ENCODE results near the gene TRIM67.
"Not testable (repeated sequence)": the region's sequence is repeated elsewhere in the genome, so short reads cannot be mapped to it uniquely, and the experiment has no call there.

The TRIM67 gene

DNA sequence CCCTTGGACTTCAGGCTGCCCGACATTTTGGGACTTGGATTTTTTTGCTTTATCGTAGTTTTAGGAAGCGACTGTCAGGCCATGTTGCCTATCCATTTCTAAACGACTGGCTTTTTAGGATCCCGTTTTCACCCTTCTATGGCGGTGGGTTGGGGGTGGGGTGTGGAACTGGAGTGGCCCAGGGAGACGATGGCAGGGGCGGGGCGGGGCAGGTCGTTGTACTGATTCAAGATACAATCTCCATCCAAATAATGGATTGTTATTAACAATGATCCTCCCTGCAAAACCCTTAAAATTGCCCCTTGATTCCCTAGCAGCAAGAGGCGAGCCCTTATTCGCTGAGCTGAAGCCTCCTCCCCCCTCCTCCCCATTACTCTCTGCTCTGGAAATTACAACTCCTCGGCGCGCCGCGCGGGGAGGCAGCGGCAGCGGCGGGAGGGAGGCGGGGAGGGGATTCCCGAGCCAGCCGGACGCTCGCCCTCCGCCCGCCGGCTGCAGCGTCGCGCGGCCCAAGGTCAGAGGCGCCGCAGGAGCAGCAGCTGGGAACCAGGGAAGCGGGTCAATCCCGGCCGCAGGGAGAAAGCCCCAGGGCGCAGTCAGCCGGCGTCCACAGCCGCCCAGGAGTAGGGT, at the start of gene TRIM67:
Gene TRIM67, plus strand, starts transcription at position 392 of the 630 bp plus-strand sequence. CDS start 912 bp downstream, outside the sequence.
- no peak for DNase-seq (ENCODE audit: extremely low read depth in 1 of 2, low read depth in 1 of 2)

- DNase-seq (ENCODE audit: extremely low read depth in 1 of 2, low read depth in 1 of 2), result no peak
Measured at GRCh38 chr1:231116738-231117137, 45.1 kb upstream of the TRIM67 start.

DNA sequence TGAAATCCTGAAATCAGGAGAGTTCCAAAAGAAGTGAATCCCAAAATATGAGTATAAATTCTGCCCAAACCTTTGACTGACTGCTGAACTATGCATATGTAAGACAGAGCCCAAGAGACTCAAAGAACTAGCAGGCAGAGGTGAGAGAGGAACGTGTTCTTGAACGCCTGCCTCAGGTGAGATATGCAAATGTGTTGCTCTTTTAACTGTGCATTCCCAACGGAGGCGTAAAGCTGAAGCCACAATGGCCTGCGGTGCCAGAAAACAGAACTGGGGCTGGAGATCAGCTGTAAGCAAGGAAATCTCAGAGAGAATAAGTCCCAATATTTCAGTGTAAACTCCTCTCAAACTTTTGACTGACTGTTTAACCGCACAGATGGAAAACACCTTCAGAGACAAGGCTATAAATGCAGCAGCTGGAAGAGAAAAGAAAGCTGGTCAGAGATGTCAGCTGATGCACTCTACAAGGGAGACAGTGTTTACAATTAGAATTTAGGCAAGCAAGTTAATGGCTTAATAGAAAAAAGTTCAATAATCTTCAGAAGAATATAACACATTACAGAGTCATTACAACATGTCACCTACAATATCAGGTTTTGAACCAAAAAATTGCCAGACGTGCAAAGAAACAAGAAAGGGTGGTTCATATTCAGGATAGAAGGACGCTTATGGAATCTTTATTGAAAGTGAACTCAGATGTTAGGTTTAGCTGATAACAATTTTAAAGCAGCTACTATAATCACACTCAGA, 43.0 kb upstream of the TRIM67 start:
- DNase-seq (ENCODE audit: extremely low read depth in 1 of 2, low read depth in 1 of 2), result no peak

DNA sequence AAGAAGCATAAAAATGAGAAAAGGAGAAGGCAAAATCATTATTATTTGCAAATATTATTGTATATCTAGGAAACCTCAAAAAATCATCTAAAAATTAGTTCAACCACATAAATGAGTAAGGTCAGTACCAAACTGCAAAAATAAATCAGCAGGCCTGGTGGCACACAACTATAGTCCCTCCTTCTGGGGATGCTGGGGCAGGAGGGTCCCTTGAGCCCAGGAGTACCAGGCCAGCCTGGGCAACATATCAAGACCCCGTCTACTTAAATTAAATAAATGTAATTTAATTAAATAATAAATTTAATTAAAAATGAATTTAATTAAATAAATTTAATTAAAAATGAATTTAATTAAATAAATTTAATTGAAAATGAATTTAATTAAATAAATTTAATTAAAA, 40.3 kb upstream of the TRIM67 start:
- no peak for DNase-seq (ENCODE audit: extremely low read depth in 1 of 2, low read depth in 1 of 2)

DNA sequence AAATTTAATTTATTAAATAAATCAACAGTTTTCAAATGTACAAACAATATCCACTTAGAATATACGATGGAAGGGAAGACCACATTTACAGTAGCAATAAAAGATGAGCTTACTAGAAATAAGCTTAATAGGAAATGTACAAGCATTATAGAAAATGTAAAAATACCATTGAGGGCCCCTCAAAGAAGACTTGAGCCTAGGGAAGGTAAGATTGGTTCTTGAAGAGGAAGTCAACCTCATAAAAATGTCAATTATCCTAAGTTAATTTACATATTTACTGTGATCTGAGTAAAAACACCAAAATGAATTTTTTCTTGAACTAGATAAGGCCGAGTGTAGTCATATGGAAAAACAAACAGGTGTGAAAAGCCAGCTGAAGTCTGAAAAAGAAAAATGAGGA, 39.7 kb upstream of the TRIM67 start:
- no peak for DNase-seq (ENCODE audit: extremely low read depth in 1 of 2, low read depth in 1 of 2)

DNA sequence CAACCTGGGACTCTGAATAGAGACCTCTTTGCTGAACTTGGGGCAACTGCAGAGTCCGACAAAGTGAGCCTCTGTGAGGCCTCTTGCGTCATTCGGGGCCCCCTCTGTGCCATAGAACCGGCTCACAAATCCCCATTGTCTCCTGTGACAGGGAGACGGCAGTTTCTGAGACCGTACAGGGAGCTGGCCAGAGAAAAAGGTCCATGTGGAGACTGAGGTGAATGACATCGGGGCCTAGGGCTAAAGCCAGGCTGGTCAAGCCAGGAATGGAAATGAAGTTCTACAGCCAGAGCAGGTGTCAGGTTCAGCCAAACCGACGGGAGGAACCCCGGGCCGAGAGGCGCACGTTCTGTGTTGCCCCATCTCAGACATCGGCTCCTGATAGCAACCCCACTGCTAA, 37.1 kb upstream of the TRIM67 start:
- no peak for DNase-seq (ENCODE audit: extremely low read depth in 1 of 2, low read depth in 1 of 2)

GRCh38 chr1:231125972-231126580, 35.8 kb upstream of the TRIM67 start:
- DNase-seq (ENCODE audit: extremely low read depth in 1 of 2, low read depth in 1 of 2), result no peak

GRCh38 chr1:231127106-231127505, 34.8 kb upstream of the TRIM67 start:
- not testable (repeated sequence) for DNase-seq (ENCODE audit: extremely low read depth in 1 of 2, low read depth in 1 of 2)

DNA sequence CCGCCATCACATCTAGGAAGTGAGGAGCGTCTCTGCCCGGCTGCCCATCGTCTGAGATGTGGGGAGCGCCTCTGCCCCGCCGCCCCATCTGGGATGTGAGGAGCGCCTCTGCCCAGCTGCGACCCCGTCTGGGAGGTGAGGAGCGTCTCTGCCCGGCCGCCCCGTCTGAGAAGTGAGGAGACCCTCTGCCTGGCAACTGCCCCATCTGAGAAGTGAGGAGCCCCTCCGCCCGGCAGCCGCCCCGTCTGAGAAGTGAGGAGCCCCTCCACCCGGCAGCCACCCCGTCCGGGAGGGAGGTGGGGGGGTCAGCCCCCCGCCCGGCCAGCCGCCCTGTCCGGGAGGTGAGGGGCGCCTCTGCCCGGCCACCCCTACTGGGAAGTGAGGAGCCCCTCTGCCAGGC, 33.4 kb upstream of the TRIM67 start:
- DNase-seq (ENCODE audit: extremely low read depth in 1 of 2, low read depth in 1 of 2), result not testable (repeated sequence)

- DNase-seq (ENCODE audit: extremely low read depth in 1 of 2, low read depth in 1 of 2), result no peak
Measured at GRCh38 chr1:231130544-231130943, 31.3 kb upstream of the TRIM67 start.

DNA sequence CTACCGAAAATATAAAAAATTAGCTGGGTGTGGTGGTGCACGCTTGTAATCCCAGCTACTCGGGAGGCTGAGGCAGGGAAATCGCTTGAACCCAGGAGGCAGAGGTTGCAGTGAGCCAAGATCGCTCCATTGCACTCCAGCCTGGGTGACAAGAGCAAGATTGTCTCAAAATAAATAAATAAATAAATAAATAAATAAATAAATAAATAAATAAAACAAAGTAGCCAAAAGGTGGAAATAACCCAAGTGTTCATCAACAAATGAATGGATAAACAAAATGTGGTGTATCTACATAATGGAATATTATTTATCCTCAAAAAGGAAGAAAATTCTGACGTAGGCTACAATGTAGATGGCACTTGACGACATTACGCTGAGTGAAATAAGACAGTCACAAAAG, 29.3 kb upstream of the TRIM67 start:
- DNase-seq (ENCODE audit: extremely low read depth in 1 of 2, low read depth in 1 of 2), result not testable (repeated sequence)

GRCh38 chr1:231134624-231135023, 27.2 kb upstream of the TRIM67 start:
- no peak for DNase-seq (ENCODE audit: extremely low read depth in 1 of 2, low read depth in 1 of 2)

- DNase-seq (ENCODE audit: extremely low read depth in 1 of 2, low read depth in 1 of 2), result no peak
Measured at GRCh38 chr1:231138236-231138635, 23.6 kb upstream of the TRIM67 start.

- DNase-seq (ENCODE audit: extremely low read depth in 1 of 2, low read depth in 1 of 2), result no peak
Measured at GRCh38 chr1:231139125-231139649, 22.7 kb upstream of the TRIM67 start.

GRCh38 chr1:231139659-231140654, 21.9 kb upstream of the TRIM67 start:
- DNase-seq (ENCODE audit: extremely low read depth in 1 of 2, low read depth in 1 of 2), result no peak

DNA sequence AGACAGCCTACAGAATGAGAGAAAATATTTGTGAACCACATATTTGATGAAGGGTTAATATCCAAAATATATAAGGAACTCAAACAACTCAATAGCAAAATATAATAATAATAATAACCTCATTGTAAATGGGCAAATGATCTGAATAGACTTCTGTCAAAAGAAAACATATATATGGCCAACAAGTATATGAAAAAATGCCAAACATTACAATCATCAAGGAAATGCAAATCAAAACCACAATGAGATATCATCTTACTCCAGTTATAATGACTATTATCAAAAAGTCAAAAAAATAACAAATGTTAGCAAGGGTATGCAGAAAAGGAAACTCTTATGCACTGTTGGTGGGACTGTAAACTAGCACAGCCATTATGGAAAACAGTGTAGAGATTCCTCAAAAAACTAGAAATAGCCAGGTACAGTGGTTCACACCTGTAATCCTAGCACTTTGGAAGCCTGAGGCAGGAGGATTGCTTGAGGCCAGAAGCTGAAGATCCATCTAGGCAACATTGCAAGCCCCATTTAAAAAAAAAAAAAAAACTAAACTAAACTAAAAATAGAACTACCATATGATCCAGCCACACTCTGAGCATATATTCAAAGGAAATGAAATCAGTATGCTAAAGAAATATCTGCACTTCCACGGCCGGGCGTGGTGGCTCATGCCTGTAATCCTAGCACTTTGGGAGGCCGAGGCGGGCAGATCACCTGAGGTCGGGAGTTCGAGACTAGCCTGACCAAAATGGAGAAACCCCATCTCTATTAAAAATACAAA, 17.3 kb upstream of the TRIM67 start:
- DNase-seq (ENCODE audit: extremely low read depth in 1 of 2, low read depth in 1 of 2), result no peak

DNA sequence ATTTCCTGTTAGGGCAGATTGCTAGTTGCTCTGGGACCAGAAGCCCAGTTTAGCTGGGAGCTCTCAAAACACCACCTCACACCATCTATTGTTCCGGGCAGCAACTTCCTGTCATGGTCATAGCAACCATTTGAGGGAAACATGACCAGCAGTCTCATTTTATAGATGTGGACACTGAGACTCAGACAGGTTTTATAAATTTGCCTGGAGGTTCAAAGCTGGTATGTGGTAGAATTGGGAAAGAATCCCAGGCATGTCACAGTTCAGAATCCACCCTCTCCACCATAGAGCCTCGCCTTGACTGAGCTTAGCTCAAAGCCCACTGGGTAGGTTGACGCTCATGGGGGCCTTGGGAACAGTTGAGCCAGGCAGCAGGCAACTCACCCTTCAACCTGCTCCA, 14.0 kb upstream of the TRIM67 start:
- no peak for DNase-seq (ENCODE audit: extremely low read depth in 1 of 2, low read depth in 1 of 2)

GRCh38 chr1:231151811-231152210, 10.0 kb upstream of the TRIM67 start:
- DNase-seq (ENCODE audit: extremely low read depth in 1 of 2, low read depth in 1 of 2), result no peak

GRCh38 chr1:231153726-231154125, 8.1 kb upstream of the TRIM67 start:
- no peak for DNase-seq (ENCODE audit: extremely low read depth in 1 of 2, low read depth in 1 of 2)

GRCh38 chr1:231155808-231156207, 6.0 kb upstream of the TRIM67 start:
- DNase-seq (ENCODE audit: extremely low read depth in 1 of 2, low read depth in 1 of 2), result no peak
